BLaER1 treated with 17β-estradiol and CSF1 and Interleukin-3, amounts not matched to agents 10 nM and 100 nM (cell line): ENCODE results near the gene TFF3.

Source experiments
- H3K27ac ChIP-seq, 11 experiments: shearing (Covaris generic); formaldehyde crosslinking; 2 replicates each; pipeline ENCODE4 v1.8.1; 2022
- H3K27me3 ChIP-seq, 11 experiments: shearing (Covaris generic); formaldehyde crosslinking; 2 replicates each; pipeline ENCODE4 v1.8.1; 2022
- H3K36me3 ChIP-seq, 11 experiments: shearing (Covaris generic); formaldehyde crosslinking; 2 replicates each; pipeline ENCODE4 v1.8.1; 2022
- H3K4me1 ChIP-seq, 10 experiments: shearing (Covaris generic); formaldehyde crosslinking; 2 replicates each; pipeline ENCODE4 v1.8.1; 2022
- H3K4me2 ChIP-seq, 11 experiments: shearing (Covaris generic); formaldehyde crosslinking; 2 replicates each; pipeline ENCODE4 v1.8.1; 2022
- H3K4me3 ChIP-seq, 10 experiments: shearing (Covaris generic); formaldehyde crosslinking; 2 replicates each; pipeline ENCODE4 v1.8.1; 2022
- H3K9ac ChIP-seq, 11 experiments: shearing (Covaris generic); formaldehyde crosslinking; 2 replicates each; pipeline ENCODE4 v1.8.1; 2022
- H3K9me3 ChIP-seq, 11 experiments: shearing (Covaris generic); formaldehyde crosslinking; replicated peaks in 1 of 11; 2 replicates each; pipeline ENCODE4 v1.8.1; 2022
- H4K20me1 ChIP-seq, 11 experiments: shearing (Covaris generic); formaldehyde crosslinking; 2 replicates each; pipeline ENCODE4 v1.8.1; 2022
- Cebpa-rat ChIP-seq, 11 experiments: shearing (Covaris generic); IDR thresholded peaks; 2 replicates each; pipeline ENCODE4 v1.8.1; 2022

TFF3 gene

DNA sequence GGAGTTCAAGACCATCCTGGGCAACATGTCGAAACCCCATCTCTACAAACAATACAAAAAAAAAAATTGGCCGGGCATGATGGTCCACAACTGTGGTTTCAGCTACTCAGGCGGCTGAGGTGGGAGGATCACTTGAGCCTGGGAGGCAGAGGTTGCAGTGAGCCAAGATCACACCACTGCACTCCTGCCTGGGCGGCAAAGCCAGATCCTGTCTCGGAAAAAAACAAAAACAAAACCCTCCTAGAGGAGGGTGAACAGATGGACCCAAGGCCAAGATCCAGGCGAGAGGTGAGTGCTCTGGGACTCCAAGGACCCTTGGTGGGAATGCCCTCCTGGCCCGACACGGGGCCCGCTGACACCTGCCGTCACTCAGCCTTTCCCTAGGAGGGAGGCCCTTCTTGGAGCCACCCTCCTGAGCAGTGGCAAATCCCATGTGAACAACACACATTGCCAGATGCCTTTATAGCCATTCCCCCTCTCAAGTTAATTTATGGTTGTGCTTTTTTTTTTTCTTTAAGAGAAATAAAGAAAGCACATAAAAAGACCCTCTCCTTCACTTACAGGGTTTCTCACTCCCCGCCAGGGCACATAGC lies 35.2 kb upstream of the TFF3 start:
- Histone ChIP-seq H3K4me1 (peaks cover 0 to 14% (median 7%) of the 10 kb centered on the region in 10 experiments; a peak in 12 of 20 replicates), H3K36me3 (no peaks in the 10 kb centered on the region), H3K9ac (no peak overlapping the region), H3K27me3 (no peaks in the 10 kb centered on the region), H4K20me1 (no peaks in the 10 kb centered on the region), H3K27ac (no peak overlapping the region), H3K9me3 (peaks cover 13 to 35% (median 22%) of the 10 kb centered on the region in 11 experiments), H3K4me3 (no peak overlapping the region), H3K4me2 (no peak overlapping the region)
- TF ChIP-seq Cebpa-rat (IDR thresholded peaks at IDR 0.05), result no peak

DNA sequence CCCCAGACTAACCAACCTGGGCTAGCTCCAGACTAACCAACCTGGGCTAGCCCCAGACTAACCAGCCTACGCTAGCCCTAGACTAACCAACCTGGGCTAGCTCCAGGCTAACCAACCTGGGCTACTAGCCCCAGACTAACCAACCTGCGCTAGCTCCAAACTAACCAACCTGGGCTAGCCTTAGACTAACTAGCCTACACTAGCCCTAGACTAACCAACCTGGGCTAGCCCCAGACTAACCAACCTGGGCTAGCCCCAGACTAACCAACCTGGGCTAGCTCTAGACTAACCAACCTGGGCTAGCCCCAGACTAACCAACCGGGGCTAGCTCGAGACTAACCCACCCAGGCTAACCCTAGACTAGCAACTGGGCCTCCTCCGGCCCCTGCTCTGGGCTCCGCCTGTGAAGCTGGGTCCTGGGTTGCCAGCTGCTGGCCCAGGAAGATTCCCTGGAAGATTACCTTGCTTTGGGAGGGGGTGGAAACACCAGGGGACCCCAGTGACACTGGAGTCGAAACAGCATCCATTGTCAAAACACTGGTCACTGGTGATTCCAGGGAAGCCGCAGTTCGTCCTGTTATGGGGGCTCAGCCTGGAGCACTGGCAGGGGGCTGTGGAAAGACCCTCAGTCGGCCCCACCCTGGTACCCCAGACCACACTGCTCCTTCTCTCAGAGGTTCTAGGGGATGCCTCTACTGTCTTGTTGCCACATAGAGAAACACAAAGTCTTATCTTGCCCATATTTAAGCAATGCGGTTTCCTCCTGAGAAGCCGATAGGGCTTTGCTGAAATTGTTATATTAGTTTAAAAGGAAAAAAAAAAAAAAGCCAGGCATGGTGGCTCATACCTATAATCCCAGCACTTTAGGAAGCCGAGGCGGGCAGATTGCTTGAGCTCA lies 34.5 kb upstream of the TFF3 start:
- Histone ChIP-seq H3K27me3 (no peaks in the 10 kb centered on the region), H3K4me1 (peaks cover 0 to 14% (median 7%) of the 10 kb centered on the region in 10 experiments; a peak in 12 of 20 replicates), H3K27ac (no peak overlapping the region), H3K4me2 (no peak overlapping the region), H3K9ac (no peak overlapping the region), H4K20me1 (no peaks in the 10 kb centered on the region), H3K36me3 (no peaks in the 10 kb centered on the region), H3K9me3 (peaks cover 5 to 27% (median 15%) of the 10 kb centered on the region in 11 experiments), H3K4me3 (no peak overlapping the region)
- TF ChIP-seq Cebpa-rat (IDR thresholded peaks at IDR 0.05), result no peak

DNA sequence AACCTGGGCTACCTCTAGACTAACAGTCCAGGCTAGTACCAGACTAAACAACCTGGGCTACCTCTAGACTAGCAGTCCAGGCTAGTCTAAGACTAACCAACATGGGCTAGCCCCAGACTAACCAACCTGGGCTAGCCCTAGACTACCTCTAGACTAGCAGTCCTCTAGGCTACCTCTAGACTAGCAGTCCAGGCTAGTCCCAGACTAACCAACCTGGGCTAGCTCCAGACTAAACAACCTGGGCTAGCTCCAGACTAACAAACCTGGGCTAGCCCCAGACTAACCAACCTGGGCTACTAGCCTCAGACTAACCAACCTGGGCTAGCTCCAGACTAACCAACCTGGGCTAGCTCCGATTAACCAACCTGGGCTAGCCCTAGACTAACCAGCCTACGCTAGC lies 33.6 kb upstream of the TFF3 start:
- Histone ChIP-seq H3K9me3 (peaks cover 0 to 19% (median 6%) of the 10 kb centered on the region in 11 experiments; a peak in 14 of 22 replicates), H3K27ac (no peak overlapping the region), H4K20me1 (no peaks in the 10 kb centered on the region), H3K36me3 (no peaks in the 10 kb centered on the region), H3K9ac (no peak overlapping the region), H3K4me3 (no peak overlapping the region), H3K27me3 (no peaks in the 10 kb centered on the region), H3K4me2 (no peak overlapping the region), H3K4me1 (peaks cover 0 to 11% (median 5%) of the 10 kb centered on the region in 10 experiments; a peak in 12 of 20 replicates)
- TF ChIP-seq Cebpa-rat (IDR thresholded peaks at IDR 0.05), result peak in 1 of 11 experiments; percentile 12; a peak in 1 of 22 replicates

DNA sequence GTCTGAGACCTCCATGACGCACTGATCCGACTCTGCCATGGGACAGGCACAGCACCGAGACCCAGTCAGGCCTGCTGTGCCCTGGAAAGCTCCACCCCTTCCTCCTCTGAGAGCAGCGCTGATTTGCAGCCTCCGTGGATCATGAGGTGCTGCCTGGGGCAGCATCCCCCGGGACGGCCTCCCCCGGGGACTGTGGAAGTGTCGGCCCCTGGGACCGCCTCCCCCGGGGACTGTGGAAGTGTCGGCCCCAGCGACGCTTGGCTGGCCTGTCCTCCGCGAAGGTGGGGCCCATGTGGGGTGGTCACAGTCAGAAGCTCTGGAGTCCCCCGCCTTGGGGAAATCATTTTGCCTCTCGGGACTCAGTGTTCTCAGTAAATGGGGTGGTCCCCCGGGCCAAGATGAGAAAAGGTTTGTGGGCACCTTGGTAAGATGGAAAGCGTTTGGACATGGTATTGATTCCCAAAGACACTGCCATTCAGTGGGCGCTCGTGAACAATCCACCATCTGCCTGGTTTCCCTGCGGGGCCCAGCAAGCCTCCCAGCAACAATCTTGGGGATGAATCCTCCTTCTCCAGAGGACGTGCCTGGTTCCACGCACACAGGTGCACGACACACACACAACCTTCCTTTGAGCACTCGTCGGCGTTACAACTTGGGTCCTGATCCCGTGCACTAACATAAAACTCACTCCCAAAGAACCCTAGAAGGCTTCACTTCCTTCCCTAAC lies 32.6 kb upstream of the TFF3 start:
- Histone ChIP-seq H3K9ac (no peak overlapping the region), H3K4me2 (peak overlapping the region in 2 of 11 experiments; percentile 18 to 21; a peak in 2 of 22 replicates), H3K4me1 (peaks cover 0 to 10% (median 0%) of the 10 kb centered on the region in 10 experiments; a peak in 2 of 20 replicates), H3K9me3 (peaks cover 0 to 13% (median 6%) of the 10 kb centered on the region in 11 experiments; a peak in 11 of 22 replicates), H3K27ac (no peak overlapping the region), H3K4me3 (no peak overlapping the region), H3K27me3 (no peaks in the 10 kb centered on the region), H4K20me1 (no peaks in the 10 kb centered on the region), H3K36me3 (no peaks in the 10 kb centered on the region)
- no peak for TF ChIP-seq Cebpa-rat (IDR thresholded peaks at IDR 0.05)

DNA sequence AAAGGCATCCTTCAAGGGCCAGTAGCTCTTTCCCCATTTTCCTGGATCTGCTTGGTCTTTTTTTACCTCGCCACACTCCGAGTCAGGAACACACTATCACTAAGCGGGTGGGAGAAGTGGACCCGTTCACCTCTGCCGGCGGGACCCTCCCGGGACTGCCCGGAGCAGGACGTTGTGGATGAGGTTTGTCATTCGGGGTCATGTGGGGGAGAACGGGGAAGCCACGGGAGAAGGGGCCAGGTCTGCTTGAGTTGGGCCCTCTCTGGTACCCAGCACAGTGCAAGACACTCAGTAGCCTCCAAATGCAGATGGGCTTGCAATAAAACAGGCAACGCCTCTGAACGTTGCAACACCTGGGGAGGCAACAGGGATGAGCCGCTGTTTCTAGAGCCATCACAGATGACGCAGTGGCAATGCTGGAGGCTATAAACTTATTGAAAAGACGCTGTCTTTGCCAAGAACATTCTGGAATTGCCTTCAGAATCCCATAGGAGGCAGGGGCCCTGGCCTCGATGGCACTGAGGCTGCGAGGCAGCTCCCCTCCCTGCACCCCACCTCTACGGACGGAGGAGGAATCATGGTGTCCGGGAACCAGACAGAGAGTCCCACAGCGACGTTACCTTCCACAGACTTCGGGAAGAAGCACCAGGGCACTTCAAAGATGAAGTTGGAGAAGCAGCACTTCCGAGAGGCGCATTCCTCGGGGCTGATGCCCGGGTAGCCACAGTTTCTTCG lies 31.8 kb upstream of the TFF3 start:
- H3K27me3 ChIP-seq, result no peaks in the 10 kb centered on the region
- TF ChIP-seq Cebpa-rat (IDR thresholded peaks at IDR 0.05), result no peak
- no peak overlapping the region for H3K27ac ChIP-seq

DNA sequence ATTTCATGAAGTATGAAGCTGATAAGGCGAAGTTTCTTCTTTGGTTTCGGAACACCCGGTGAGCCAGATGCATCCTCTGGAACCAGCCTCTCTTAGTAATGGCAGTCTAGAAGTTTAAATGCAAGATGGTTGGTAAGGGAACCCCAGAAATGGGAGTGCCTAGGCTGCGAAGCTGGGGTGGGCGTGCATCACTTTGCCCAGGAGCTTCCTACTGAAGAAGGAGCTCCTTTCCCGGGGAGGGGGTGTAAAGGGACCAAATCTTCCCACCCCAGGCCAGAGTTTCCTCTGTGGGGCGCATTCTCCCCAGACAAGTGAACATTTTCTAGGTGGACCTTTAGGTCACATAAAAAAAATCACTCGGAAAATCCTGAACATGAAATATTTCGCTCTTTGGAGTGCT lies 31.2 kb upstream of the TFF3 start:
- Histone ChIP-seq H3K27me3 (no peaks in the 10 kb centered on the region), H3K4me2 (no peak overlapping the region), H3K4me1 (peaks cover 0 to 10% (median 0%) of the 10 kb centered on the region in 10 experiments; a peak in 1 of 20 replicates), H3K9ac (no peak overlapping the region), H3K27ac (no peak overlapping the region), H4K20me1 (no peaks in the 10 kb centered on the region), H3K9me3 (peaks cover 0 to 13% (median 6%) of the 10 kb centered on the region in 11 experiments; a peak in 11 of 22 replicates), H3K4me3 (no peak overlapping the region), H3K36me3 (no peaks in the 10 kb centered on the region)
- no peak for TF ChIP-seq Cebpa-rat (IDR thresholded peaks at IDR 0.05)

More for the DNA sequence above, 31.8 kb upstream of the TFF3 start:
- no peak overlapping the region for H3K9ac ChIP-seq
- H3K4me2 ChIP-seq, result peak overlapping the region in 1 of 11 experiments; percentile 21; a peak in 1 of 22 replicates
- no peaks in the 10 kb centered on the region for H4K20me1 ChIP-seq
- no peaks in the 10 kb centered on the region for H3K36me3 ChIP-seq
- H3K4me1 ChIP-seq, result peaks cover 0 to 10% (median 0%) of the 10 kb centered on the region in 10 experiments; a peak in 1 of 20 replicates
- H3K9me3 ChIP-seq, result peaks cover 0 to 13% (median 6%) of the 10 kb centered on the region in 11 experiments; a peak in 11 of 22 replicates
- no peak overlapping the region for H3K4me3 ChIP-seq

DNA sequence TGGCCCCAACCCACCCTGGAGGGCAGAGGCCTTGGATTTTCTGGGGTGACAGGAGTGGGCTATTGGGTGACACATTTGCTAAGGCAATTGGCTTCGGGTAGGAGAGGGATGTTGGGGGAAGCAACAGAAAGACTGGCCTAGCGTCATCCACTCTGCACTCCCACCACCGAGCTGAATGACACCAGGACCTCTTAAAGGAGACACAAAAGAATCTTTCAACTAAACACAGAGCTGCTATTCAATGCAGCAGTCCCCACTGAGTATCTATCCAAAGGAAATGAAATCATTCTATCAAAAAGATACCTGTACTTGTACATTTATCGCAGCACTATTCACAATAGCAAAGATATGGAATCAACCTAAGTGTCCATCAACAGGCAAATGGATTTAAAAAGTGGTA lies 29.4 kb upstream of the TFF3 start:
- no peak for TF ChIP-seq Cebpa-rat (IDR thresholded peaks at IDR 0.05)
- Histone ChIP-seq H3K36me3 (no peaks in the 10 kb centered on the region), H4K20me1 (no peaks in the 10 kb centered on the region), H3K27me3 (no peaks in the 10 kb centered on the region), H3K9ac (no peak overlapping the region), H3K27ac (no peak overlapping the region), H3K4me1 (peaks cover 0 to 10% (median 0%) of the 10 kb centered on the region in 10 experiments; a peak in 1 of 20 replicates), H3K9me3 (peaks cover 0 to 13% (median 6%) of the 10 kb centered on the region in 11 experiments; a peak in 11 of 22 replicates), H3K4me2 (no peak overlapping the region), H3K4me3 (no peak overlapping the region)

DNA sequence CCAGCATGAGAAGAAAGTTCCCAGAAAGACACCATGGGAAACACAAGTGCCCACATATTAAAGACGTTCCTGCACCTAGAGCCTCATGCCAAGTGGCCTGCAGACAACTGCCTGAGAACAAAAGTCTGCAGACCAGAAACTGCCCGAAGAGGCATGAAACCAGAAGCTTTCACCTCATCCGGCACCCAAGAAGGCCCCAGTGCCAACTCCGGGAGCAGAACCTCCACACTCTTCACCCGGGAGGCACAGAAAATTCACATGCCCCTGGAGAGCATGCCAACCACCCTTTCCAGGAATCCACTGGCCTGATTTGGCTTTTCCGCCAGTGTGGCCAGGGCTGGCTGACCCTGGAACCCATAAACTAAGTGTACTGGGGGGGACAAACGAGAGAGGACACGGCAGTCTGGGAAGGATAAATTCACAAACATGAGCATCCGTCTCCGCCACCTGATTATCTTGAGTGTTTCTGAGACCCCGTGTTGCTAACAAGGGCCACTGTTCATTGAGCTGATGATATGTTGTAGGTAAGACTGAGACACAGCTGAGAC lies 28.8 kb upstream of the TFF3 start:
- no peaks in the 10 kb centered on the region for H4K20me1 ChIP-seq
- no peak overlapping the region for H3K9ac ChIP-seq
- H3K4me1 ChIP-seq, result peaks cover 0 to 10% (median 0%) of the 10 kb centered on the region in 10 experiments; a peak in 1 of 20 replicates
- no peaks in the 10 kb centered on the region for H3K36me3 ChIP-seq
- H3K4me3 ChIP-seq, result no peak overlapping the region
- H3K27ac ChIP-seq, result no peak overlapping the region
- peaks cover 0 to 13% (median 6%) of the 10 kb centered on the region in 11 experiments; a peak in 11 of 22 replicates for H3K9me3 ChIP-seq
- TF ChIP-seq Cebpa-rat (IDR thresholded peaks at IDR 0.05), result no peak
- no peak overlapping the region for H3K4me2 ChIP-seq
- H3K27me3 ChIP-seq, result no peaks in the 10 kb centered on the region
